ENCODE measurements around the gene SPOCK1. TPM values are rescaled to one million over a fixed set of nuclear protein-coding genes. Genes with fewer than 3 reads are reported as not detected.
A peak's percentile ranks its signal among the peaks of the same experiment; 100 is the strongest.

SPOCK1 gene
- total and polyA plus RNA-seq, 2 experiments from 2014 or later, result 5.6 to 10.1 TPM

DNA sequence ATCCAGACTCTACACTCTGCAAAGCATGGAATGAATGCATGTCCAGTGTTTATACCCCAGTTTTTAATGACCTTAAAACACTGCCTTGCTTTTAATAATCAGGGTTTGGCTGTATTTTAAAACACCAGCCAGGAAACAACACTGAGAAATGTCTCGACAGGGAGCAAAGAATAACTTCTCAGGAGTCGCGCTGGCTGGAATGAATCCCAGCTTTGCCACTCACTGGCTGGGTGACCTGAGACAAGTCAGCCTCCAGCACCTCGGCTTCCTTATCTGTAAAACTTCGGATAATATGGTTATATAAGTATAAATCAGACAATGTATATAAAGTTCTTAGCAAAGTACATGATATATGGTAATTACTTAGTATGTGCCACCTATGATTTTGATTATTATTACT is 505.0 kb downstream of the SPOCK1 start:
- Histone ChIP-seq H3K27me3 (no peaks in the 10 kb centered on the region), H3K4me1 (ENCODE audit: insufficient read depth) (no peaks in the 10 kb centered on the region), H3K4me2 (no peak overlapping the region), H3K9me2 (replicated peaks; ENCODE audit: insufficient read depth) (no peaks in the 10 kb centered on the region), H2AFZ (no peak overlapping the region), H3K9me3 (ENCODE audit: low read depth) (no peaks in the 10 kb centered on the region), H3K79me2 (no peaks in the 10 kb centered on the region), H3K27ac (no peak overlapping the region), H3K36me3 (replicated peaks; ENCODE audit: insufficient read depth, low read depth) (no peaks in the 10 kb centered on the region), H3K4me3 (no peak overlapping the region), H4K20me1 (ENCODE audit: insufficient read depth, poor library complexity, severe bottlenecking) (no peaks in the 10 kb centered on the region)
- no peak for TF ChIP-seq EZH2 (IDR thresholded peaks at IDR 0.05; ENCODE audit: borderline replicate concordance)
- DNase-seq (ENCODE audit: low spot score), result no peak
- WGBS (ENCODE audit: low lambda C conversion rate, missing lambda C conversion rate), result 88% methylated on average over 5 of the region's 5 CpGs

DNA sequence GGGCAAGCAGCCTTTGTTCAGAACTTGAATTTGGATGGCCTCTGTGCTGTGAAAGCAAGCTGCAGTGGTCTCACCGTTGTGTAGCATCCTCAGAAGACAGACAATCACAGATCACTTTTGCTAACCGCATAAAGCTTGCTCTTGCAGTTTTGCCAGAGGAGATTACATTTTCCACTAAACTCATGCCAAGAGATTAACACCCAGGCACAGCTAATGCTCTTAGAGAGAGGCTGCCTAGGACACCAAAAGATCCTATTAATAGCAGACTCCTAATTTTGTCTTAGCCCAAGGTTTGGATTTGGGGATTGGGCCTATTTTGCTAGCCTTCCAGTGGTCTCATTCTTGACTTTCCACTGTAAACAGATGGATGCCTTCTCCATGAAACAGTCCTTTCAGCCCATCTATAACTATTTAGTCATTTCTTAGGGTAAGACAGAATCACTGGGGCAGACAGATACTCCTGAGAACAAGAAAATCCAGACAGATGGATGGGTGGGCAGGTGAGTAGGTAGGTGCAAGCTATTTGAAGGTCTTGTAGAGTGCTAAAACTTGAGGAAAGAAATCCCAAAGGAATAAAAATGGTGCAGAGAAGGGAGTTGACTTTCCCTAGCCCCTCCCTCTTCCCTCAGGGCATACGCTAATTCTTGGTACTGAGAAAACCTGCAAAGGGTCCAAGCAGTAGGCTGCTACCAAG is 506.2 kb downstream of the SPOCK1 start:
- WGBS (ENCODE audit: low lambda C conversion rate, missing lambda C conversion rate), result 81% methylated on average over 3 of the region's 3 CpGs
- H3K4me1 ChIP-seq (ENCODE audit: insufficient read depth), result no peaks in the 10 kb centered on the region

DNA sequence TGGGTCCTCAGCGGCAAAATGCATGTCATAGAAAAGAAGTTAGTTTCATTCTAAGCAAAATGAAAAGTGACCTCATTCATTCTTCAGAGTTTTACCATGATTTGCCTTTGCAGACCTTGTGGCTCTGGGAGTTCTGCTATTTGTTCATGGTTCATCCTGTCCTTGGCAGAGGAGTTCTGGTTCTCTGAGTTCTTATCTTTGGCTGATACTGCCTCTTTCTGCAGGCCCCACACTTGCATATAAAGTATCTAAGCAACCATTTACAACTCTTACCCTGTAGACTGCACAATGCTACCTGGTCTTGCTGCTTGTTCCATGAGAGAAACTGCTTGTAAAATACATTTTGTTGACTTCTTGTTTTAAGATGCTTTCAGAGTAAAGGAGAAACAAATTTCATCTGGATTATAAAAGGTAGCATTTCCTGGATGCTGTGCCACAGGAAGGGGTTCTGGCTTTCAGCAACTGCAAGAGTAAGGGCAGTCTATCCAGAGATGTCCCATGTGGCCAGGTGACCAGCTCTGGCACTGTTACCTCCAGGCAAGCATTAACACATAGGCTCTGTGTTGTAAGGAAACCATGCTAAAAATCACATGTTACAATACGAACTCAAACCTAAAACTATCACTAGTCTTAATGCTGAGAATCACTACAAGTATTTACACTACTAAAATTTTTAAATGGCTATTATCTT is 513.2 kb downstream of the SPOCK1 start:
- TF ChIP-seq EZH2 (IDR thresholded peaks at IDR 0.05; ENCODE audit: borderline replicate concordance) (no peak), EZH2phosphoT487 (IDR thresholded peaks at IDR 0.05; ENCODE audit: low read depth, severe bottlenecking, unreplicated experiment) (no peak)
- TF ChIP-seq, protein P1, sequence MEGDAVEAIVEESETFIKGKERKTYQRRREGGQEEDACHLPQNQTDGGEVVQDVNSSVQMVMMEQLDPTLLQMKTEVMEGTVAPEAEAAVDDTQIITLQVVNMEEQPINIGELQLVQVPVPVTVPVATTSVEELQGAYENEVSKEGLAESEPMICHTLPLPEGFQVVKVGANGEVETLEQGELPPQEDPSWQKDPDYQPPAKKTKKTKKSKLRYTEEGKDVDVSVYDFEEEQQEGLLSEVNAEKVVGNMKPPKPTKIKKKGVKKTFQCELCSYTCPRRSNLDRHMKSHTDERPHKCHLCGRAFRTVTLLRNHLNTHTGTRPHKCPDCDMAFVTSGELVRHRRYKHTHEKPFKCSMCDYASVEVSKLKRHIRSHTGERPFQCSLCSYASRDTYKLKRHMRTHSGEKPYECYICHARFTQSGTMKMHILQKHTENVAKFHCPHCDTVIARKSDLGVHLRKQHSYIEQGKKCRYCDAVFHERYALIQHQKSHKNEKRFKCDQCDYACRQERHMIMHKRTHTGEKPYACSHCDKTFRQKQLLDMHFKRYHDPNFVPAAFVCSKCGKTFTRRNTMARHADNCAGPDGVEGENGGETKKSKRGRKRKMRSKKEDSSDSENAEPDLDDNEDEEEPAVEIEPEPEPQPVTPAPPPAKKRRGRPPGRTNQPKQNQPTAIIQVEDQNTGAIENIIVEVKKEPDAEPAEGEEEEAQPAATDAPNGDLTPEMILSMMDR (IDR thresholded peaks at IDR 0.05; ENCODE audit: poor library complexity), result no peak
- Histone ChIP-seq H3K79me2 (no peaks in the 10 kb centered on the region), H3K36me3 (replicated peaks; ENCODE audit: insufficient read depth, low read depth) (no peaks in the 10 kb centered on the region), H2AFZ (no peak overlapping the region), H4K20me1 (ENCODE audit: insufficient read depth, poor library complexity, severe bottlenecking) (no peaks in the 10 kb centered on the region), H3K4me1 (ENCODE audit: insufficient read depth) (peaks cover 13% of the 10 kb centered on the region), H3K9me3 (ENCODE audit: low read depth) (no peaks in the 10 kb centered on the region), H3K27me3 (no peaks in the 10 kb centered on the region), H3K9me2 (replicated peaks; ENCODE audit: insufficient read depth) (no peaks in the 10 kb centered on the region), H3K4me2 (peak overlapping the region; percentile 21), H3K27ac (peak overlapping the region; percentile 61), H3K4me3 (no peak overlapping the region)
- peak; percentile 17 for DNase-seq (ENCODE audit: low spot score)
- WGBS (ENCODE audit: low lambda C conversion rate, missing lambda C conversion rate), result 92% methylated on average over 2 of the region's 2 CpGs

More for the DNA sequence above, 506.2 kb downstream of the SPOCK1 start:
- H3K4me3 ChIP-seq, result no peak overlapping the region
- no peak for DNase-seq (ENCODE audit: low spot score)
- no peak overlapping the region for H3K4me2 ChIP-seq
- no peaks in the 10 kb centered on the region for H4K20me1 ChIP-seq (ENCODE audit: insufficient read depth, poor library complexity, severe bottlenecking)
- TF ChIP-seq EZH2phosphoT487 (IDR thresholded peaks at IDR 0.05; ENCODE audit: low read depth, severe bottlenecking, unreplicated experiment), result no peak
- TF ChIP-seq, protein P1 (IDR thresholded peaks at IDR 0.05; ENCODE audit: poor library complexity), result no peak
- no peak for TF ChIP-seq EZH2 (IDR thresholded peaks at IDR 0.05; ENCODE audit: borderline replicate concordance)
- no peaks in the 10 kb centered on the region for H3K36me3 ChIP-seq (replicated peaks; ENCODE audit: insufficient read depth, low read depth)
- no peaks in the 10 kb centered on the region for H3K79me2 ChIP-seq
- no peaks in the 10 kb centered on the region for H3K27me3 ChIP-seq
- H3K27ac ChIP-seq, result no peak overlapping the region
- no peak overlapping the region for H2AFZ ChIP-seq
- H3K9me3 ChIP-seq (ENCODE audit: low read depth), result no peaks in the 10 kb centered on the region
- no peaks in the 10 kb centered on the region for H3K9me2 ChIP-seq (replicated peaks; ENCODE audit: insufficient read depth)

DNA sequence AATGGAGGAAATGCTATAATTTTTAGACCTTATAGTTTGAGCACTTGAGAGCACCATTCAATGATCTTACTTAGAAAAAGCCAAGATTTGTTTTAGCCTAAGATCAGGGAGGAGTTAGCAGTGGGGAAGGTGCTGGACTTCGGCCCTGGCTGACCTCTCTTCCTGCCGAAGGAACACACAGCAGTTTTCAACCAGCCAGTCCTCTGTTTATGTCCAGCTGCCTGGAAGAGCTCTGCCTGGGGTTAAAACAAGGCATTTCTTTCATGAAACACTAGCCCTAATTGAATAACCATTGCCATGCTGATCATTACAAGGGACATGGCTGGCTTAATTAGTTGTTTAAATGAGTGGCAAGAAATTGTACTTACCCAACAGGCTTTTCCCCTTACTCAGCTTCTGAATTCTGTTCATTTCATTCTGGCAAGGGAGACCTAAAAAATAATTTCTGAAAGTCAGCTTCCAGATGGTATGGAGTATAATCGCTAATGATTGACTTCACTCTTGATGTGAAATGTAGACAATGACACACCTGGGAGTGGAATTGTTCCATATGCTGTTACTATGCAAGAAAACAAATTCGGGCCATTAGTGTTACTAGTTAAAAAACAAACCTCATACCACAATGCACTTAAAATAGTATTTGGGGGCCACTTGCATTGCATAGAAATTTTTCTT is 514.2 kb downstream of the SPOCK1 start:
- no peak overlapping the region for H2AFZ ChIP-seq
- DNase-seq (ENCODE audit: low spot score), result no peak
- H3K27ac ChIP-seq, result peak overlapping the region; percentile 61
- H3K36me3 ChIP-seq (replicated peaks; ENCODE audit: insufficient read depth, low read depth), result no peaks in the 10 kb centered on the region
- 68% methylated on average over 4 of the region's 4 CpGs for WGBS (ENCODE audit: low lambda C conversion rate, missing lambda C conversion rate)
- H3K79me2 ChIP-seq, result no peaks in the 10 kb centered on the region
- no peaks in the 10 kb centered on the region for H3K9me2 ChIP-seq (replicated peaks; ENCODE audit: insufficient read depth)
- no peaks in the 10 kb centered on the region for H3K9me3 ChIP-seq (ENCODE audit: low read depth)
- H3K4me3 ChIP-seq, result no peak overlapping the region
- no peaks in the 10 kb centered on the region for H3K27me3 ChIP-seq
- no peak for TF ChIP-seq EZH2phosphoT487 (IDR thresholded peaks at IDR 0.05; ENCODE audit: low read depth, severe bottlenecking, unreplicated experiment)
- TF ChIP-seq, protein P1 (IDR thresholded peaks at IDR 0.05; ENCODE audit: poor library complexity), result no peak
- TF ChIP-seq EZH2 (IDR thresholded peaks at IDR 0.05; ENCODE audit: borderline replicate concordance), result no peak
- H4K20me1 ChIP-seq (ENCODE audit: insufficient read depth, poor library complexity, severe bottlenecking), result no peaks in the 10 kb centered on the region
- H3K4me1 ChIP-seq (ENCODE audit: insufficient read depth), result peaks cover 13% of the 10 kb centered on the region
- peak overlapping the region; percentile 38 for H3K4me2 ChIP-seq

Measured in hepatocyte (in vitro differentiated cells).